Measurements from ENCODE around the gene WDPCP.

WDPCP gene

DNA sequence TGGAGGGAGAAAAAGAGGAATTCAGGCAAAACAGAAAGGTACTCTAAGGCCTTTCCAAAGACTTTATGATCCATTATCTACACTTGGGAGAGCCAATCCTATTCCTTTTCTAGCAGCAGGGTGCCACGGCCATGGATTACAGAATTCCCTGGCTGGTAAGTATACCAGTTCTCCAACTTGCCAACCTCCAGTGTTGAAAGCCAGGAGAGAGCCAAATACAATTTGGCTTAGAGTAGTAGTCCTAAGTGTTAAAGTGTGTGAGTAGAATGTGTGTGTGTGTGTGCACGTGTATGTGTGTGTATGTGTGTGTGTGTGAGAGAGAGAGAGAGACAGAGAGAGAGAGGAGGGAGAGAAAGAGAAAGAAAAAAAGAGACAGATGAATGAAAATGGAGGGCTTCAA, 43.3 kb downstream of the WDPCP start:
- TF ChIP-seq, protein P1, sequence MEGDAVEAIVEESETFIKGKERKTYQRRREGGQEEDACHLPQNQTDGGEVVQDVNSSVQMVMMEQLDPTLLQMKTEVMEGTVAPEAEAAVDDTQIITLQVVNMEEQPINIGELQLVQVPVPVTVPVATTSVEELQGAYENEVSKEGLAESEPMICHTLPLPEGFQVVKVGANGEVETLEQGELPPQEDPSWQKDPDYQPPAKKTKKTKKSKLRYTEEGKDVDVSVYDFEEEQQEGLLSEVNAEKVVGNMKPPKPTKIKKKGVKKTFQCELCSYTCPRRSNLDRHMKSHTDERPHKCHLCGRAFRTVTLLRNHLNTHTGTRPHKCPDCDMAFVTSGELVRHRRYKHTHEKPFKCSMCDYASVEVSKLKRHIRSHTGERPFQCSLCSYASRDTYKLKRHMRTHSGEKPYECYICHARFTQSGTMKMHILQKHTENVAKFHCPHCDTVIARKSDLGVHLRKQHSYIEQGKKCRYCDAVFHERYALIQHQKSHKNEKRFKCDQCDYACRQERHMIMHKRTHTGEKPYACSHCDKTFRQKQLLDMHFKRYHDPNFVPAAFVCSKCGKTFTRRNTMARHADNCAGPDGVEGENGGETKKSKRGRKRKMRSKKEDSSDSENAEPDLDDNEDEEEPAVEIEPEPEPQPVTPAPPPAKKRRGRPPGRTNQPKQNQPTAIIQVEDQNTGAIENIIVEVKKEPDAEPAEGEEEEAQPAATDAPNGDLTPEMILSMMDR (IDR thresholded peaks at IDR 0.05): no peak
- no peak for TF ChIP-seq ZFX (IDR thresholded peaks at IDR 0.05; ENCODE audit: borderline replicate concordance)
- no peak overlapping the region for H3K27ac ChIP-seq

DNA sequence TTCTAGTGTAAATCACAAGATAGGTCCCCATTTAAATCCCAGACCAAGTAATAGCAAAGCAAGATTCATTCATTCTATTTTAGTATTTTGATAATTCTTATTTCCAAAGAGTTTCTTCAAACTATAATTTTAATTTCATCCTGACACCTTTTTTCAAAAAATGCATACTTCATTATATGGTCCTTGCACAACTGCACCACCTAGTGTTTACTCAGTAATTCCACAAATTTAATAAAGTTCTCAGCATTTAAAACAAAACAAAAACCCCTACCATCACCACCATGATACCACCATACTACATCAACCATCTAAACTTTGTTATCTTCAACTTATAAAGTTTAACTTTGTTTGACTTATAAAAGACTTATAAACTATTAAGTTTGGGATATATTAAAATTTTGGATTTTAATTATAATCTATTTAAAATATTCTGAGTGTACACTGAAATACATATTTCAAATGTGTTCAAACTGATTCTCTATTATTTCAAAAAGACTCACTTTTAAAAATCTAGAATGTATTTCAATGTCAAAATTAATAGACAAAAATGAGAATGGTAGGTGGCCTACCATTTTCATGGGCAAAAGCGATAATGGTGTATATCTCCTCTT, 44.2 kb downstream of the WDPCP start:
- no peak for TF ChIP-seq ZFX (IDR thresholded peaks at IDR 0.05; ENCODE audit: borderline replicate concordance)
- TF ChIP-seq, protein P1 (IDR thresholded peaks at IDR 0.05): peak; percentile 82
- no peak overlapping the region for H3K27ac ChIP-seq

DNA sequence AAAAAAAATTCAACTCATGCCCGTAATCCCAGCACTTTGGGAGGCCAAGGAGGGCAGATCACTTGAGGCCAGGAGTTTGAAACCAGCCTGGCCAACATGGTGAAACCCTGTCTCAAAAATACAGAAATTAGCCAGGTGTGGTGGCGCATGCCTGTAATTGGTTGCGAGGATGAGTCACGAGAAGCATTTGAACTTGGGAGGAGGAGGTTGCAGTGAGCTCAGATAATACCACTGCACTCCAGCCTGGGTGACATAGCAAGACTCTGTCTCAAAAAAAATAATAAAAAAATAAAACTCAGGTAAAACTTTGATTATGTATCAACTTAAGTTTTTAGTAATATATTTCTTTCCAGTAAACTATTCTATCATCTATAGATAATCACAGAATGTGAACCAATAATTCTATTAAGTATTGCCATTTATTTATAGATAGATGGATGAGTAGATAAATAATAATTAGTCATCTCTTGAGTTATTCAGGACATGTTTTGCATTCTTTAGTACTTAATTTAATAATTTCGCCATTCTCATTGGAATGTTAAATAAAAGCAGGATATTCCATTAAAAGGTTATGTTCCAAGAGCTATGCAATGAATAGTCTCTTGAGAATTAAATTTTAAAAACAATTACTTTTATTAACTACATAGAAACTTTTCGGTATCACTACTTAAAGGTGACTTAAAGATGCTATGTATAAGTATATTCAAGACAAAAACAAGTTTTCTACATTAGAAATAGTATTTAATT, 48.7 kb downstream of the WDPCP start:
- TF ChIP-seq ZFX (IDR thresholded peaks at IDR 0.05; ENCODE audit: borderline replicate concordance): no peak
- TF ChIP-seq, protein P1 (IDR thresholded peaks at IDR 0.05): no peak
- H3K27ac ChIP-seq: no peak overlapping the region

DNA sequence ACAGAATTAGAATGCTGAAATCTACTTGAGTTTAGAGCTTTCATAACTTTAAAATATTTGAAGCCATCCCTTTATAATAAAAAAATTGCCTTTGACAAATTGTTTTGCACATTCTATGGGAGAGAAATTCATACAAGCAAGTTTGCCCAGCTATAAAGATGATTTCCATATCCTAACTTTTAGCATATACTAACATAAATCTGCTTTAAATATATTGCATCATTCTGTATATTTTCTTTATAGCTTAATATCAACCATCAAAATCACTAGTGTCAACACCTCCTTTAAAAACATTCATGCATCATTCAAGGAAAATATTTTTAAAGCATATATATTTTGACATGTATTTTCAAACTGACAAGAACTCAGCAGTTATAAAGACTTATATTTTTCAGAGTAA, 49.9 kb downstream of the WDPCP start:
- H3K27ac ChIP-seq: no peak overlapping the region
- TF ChIP-seq, protein P1 (IDR thresholded peaks at IDR 0.05): no peak
- no peak for TF ChIP-seq ZFX (IDR thresholded peaks at IDR 0.05; ENCODE audit: borderline replicate concordance)

DNA sequence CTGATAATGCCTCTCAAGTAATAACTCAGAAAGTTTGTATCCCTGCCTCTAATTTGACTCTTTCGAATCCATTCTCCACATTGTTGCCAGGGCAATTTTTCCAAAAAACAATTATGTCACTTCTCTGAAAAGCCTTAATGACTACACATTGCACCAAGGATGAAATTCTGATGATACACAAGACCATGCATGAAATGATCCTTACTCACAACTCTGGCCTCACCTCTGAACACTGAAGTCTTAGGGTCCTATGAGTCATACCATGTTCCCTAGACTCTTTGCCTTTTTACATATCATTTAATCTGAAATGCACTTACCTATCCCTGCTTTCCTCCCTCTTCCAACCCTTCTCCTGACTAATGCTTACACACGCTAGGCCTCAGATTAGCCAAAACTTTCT, 51.0 kb downstream of the WDPCP start:
- TF ChIP-seq, protein P1 (IDR thresholded peaks at IDR 0.05): no peak
- TF ChIP-seq ZFX (IDR thresholded peaks at IDR 0.05; ENCODE audit: borderline replicate concordance): no peak
- H3K27ac ChIP-seq: peak overlapping the region; percentile 12; the same call in 1 of the 2 replicates

DNA sequence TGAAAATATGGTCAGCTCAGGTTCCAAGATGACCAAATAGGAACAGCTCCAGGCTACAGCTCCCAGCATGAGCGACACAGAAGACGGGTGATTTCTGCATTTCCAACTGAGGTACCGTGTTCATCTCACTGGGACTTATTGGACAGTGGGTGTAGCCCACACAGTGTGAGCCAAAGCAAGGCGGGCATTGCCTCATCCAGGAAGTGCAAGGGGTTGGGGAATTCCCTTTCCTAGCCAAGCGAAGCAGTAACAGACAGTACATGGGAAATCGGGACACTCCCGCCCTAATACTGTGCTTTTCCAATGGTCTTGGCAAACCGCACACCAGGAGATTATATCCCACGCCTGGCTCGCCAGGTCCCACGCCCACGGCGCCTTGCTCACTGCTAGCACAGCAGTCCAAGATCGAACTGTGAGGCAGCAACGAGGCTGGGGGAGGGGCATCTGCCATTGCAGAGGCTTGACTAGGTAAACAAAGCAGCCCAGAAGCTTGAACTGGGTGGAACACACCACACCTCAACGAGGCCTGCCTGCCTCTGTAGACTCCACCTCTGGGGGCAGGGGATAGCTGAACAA, 57.5 kb downstream of the WDPCP start:
- H3K27ac ChIP-seq: no peak overlapping the region

More for the DNA sequence above, 57.5 kb downstream of the WDPCP start:
- TF ChIP-seq ZFX (IDR thresholded peaks at IDR 0.05; ENCODE audit: borderline replicate concordance): no peak
- TF ChIP-seq, protein P1 (IDR thresholded peaks at IDR 0.05): no peak

All from 22Rv1 (cell line).